GM21390 (cell line): ENCODE results near the gene DNLZ.

Source experiments
- ATAC-seq: cut with Tn5 transposase; IDR thresholded peaks from one replicate; pipeline ENCODE4 v1.9.1; 2021; ENCODE audit not compliant: unreplicated experiment

The DNLZ gene

DNA sequence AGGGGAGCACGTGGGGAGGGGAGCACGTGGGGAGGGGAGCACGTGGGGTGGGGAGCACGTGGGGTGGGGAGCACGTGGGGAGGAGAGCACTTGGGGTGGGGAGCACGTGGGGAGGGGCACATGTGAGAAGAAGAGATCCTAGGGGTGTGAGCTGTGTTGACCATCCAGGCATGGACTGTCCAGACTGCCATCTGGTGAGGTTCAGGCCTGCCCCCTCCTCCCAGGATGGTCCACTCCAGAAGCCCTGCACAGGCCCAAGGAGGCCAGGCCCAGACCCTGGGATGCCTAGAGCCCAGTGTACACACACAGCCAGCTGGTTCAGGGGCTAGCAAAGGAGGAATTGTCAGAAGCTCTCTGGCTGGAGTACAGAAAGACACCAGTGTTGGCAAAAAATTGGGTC, 34.1 kb upstream of the DNLZ start:
- no peak for ATAC-seq

DNA sequence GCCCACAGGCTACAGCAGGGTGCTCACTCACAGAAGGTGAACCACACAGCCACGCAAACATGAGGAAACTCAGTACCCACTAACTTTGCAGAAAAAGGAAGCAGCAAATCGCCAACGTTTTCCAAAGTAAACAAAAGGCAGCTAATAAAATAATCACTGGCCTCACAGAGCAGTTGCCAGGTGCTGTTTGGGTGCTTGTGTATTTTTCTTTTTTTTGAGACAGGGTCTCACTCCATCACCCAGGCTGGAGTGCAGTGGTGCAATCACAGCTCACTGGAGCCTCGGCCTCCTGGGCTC, 32.6 kb upstream of the DNLZ start:
- ATAC-seq = no peak

DNA sequence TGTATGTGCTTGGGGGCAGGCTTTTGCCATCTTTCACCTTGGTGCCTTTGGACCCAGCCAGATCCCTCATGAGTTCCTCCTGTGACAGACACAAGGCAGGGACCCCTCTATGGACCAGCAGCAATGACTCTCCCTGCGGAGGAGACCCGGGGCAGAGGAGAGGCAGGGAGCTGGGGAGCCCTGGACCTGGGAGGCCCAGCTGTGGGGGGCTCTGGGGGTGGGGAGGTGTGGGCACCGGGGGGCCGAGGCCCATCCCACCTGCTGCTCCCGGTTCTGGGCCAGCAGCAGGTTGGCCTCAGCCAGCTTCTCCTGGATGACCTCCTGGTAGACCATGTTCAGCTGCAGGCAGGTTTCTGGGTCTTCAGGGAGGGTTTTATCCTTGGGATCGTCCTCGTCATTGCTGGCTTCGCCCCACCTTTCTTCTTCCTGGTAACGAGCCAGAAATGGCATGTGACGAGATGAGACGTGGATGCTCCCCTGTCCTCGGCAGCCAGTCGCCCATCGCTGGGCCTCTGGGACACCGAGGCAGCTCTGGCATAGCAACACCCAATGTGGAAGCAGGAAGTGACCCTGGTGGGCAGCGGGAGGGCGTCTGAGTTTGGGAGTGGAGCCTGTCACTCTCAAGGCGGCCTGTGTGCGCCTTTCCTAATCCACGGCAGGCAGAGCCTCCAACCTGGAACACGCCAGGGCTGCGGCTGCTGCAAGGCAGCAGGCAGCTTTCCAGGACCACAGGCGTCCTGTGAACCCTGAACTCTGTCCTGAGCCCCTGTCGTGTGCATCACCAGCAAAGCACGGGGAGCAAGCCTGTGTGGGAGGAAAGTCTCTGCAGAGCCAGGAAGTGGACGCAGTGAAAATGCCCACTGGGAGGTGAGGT, 32.0 kb upstream of the DNLZ start:
- ATAC-seq = no peak

DNA sequence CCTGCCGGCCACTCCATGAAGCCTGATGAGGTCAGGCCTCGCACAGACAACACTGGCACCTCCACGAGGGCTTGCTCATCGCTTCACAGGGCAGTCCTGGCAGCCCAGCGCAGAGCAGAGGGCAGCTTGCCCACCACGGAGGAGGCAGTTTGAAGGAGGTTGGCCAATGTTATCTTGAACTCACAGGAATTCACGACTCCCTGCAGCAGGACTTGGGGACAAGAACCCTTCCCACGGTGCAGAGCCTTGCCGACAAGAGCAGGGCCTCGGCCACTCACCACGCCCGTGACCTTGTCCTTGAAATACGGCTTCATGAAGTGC, 31.4 kb upstream of the DNLZ start:
- ATAC-seq = no peak

DNA sequence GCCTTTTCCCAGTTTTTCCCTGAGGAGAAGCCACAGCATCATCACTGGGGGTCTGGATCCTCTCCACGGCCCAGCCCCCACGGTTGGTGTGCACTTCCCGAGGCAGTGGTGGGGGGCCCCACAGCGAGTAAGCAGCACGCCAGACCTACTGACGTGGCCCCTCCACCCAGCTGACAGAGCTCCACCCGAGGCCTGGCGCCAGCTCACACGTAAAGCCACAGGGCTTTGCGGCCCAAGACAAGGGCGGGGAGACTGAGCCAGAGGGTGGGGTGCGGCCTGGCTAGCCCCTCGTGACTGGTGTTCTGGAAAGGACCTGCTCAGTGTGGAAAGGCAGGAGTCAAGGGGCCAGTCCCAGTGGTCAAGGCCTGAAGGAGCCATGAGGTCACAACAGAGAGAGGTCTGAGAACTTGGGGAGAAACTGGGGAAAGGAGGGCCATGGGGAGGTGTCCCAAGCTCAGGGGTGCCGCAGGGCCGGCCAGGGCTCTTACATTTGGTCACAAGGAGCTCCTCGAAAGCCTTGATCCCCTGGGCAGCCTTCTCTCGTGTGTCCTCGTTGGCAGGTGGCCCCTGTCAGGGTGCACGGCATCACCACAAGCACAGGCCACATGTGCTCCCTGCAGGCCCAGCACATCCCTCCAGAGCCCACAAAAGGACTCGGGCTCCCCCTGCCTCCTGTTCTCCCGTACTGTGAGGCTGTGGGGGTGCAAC, 30.9 kb upstream of the DNLZ start:
- ATAC-seq = no peak

DNA sequence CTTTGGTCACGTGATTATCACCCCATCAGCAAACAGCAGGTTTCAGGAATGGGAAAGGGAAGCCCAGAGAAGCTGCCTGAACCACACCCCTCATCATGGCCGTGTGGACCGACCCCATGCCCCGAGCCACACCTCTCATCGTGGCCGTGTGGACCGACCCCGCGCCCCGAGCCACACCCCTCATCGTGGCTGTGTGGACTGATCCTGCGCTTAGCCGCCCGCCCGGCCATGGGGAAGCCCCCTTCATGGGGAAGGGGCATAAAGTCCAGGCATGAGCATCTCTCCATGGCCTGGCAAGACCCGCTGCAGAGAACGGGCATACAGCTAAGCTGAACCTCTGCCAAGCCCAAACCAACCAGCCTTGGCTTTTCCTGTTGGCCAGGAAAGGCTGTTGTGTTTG, 30.0 kb upstream of the DNLZ start:
- no peak for ATAC-seq

DNA sequence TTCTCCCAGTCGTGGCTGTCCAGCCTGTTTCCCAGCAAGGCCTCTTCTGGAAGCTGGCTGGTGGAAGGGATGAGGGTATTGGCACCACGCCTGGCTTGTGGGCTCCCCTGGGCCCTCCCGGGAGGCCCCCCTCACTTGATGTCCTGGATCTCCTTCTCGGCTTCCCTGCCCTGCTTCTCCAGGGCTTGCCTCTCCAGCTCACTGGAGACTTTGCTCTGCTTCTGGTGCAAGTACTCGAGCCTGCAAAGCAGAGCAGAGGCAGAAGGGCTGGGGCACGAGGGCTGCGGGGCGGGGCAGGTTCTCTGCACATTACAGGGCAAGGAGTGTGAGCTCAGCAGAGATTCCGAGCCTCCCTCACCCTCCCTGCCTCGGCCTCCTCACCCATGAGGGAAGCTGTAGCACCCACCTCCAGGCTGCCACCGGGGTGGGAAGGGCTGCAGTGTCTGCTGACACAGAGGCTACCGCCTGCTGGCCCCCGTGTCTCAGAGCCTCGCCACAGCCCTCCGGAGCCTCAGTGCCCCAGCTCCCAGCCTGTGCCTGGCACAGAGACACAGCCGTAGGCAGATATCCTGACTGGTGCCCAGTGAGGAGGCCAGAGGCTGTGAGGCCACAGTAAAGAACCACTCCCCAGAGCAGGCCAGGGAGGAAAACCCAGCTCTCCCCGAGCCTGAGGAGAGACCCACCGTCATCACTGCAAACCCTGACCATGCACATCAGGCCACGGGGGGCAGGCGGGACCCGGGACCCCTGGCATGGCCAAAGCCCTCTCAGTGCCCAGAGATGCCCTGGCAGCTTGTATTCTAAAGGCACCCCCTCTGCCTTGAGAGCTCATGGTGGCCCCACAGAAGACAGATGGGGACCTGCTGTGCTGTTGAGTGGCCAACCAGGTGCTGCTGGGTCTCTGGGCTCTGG, 29.2 kb upstream of the DNLZ start:
- ATAC-seq = no peak

DNA sequence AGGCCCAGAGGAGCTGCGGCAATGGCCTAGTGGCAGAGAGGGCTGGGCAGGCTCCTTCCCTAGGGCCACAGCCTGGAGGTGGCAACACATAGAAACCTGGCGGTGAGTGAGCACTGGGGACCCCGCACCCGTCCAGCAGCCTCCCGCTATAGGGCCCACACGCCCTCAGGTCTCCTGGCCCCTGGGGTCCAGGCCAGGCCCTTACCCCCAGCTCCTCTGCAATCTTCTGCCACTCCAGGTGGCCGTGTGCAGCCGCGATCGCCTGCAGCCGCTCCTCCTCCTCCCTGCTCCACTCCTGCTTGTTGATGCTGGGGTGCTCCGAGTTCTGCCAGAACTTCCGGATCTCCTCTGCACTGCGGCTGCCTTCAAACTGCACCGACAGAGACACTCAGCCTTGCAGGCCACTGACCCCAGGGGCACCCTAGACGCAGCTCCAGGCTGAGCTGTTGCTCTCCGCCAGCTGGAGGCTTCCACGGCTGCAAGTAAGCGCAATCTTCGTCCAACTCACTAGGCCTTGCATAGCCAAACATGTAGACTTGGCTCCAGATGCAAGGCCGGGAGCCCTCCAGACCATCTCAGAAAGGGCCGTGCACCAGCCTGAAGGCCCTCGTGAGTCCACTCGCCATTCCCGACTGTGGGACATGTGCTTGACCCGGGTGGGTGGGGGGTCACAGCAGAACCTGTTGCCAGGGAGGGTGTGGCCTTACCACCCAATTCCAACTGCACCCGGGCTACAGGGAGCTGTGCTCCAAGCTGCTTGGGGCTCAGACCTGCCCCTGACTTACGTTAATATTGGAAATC, 28.4 kb upstream of the DNLZ start:
- no peak for ATAC-seq

DNA sequence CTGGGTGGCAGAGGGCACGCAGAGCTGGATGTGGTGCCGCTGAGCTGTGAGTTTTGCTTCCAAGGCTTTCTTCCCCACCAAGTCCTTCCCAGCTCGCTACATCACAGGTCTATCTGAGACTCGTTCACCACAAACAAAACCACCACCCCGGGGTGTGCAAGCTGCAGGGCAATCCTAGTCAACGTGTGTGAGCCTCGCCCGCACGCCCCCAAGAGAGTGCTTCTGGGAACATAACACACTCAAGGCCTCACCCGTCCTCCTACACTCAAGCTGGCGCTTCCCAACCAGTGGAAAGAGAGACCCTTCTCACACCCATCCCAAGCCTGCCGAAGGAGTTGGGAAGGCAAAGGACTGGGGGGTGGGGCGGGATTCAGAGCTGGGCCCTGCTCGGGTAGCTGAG, 25.9 kb upstream of the DNLZ start:
- ATAC-seq = no peak

DNA sequence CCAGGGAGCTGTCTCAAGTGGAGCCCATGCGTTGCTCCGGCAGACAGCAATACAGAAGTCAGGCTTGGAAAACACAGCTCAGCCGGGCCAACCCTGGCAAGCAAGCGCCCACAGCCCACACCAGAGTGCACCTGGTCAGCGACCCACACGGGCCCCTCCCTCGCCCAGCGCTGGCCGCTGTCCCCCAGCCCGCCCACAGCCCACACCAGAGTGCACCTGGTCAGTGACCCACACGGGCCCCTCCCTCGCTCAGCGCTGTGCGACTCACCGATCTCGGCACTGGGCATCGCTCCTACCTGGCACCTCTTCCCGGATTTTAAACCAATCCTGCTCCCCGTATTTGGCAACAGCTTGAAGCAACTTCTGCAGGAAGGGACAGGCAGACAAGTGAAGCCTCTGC, 23.7 kb upstream of the DNLZ start:
- ATAC-seq = no peak

DNA sequence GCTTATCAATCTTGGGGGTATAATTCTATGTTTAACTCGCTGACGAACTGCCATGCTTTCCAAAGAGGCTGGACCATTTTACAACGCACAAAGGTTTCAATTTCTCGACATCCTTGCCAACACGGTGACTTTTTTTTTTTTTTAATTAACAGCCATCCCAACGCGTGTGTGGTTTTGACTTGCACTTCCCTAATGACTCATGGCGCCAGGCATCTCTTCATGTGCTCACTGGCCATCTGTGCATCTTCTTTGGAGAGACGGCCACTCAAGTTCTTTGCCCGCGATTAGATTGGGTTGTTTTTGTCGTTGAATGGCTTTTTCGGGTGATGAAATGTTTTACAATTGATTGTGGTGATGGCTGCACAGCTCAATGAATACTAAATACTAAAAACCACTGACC, 22.5 kb upstream of the DNLZ start:
- no peak for ATAC-seq

DNA sequence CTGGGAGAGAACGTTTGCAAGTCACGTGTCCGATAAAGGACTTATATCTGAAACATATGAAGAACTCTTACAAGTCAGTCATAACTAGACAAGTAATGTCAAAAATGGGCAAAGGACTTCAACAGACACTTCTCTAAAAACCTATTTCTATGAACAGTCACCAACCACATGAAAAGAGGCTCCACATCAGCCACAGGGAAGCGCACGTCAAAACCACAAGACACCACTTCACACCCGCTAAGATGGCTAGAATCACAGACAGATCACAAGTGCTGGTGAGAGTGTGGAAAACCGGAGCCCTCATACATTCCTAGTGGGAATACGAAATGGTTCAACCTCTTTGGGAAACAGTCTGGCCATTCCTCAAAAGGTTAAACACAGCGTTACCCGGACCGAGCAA, 21.5 kb upstream of the DNLZ start:
- ATAC-seq = no peak

DNA sequence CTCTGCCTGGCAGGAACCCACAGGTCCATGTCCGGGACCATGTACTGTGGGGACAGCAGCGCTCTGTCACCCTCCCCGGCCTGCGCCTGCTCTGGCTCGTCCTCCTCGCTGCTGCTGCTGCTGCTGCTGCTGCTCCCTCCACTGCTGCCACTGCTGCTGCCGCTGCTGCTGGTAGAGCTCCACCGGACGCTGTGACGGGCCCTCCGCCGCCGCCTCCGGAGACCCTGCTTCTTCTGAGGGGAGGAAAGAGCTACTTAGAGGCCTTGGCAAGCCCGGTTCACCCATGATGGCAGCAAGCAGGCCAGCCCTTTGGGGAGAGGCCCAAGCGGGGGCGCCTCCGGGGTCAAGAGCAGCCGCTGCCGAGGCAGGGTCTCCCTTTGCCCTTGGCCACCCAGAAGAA, 19.9 kb upstream of the DNLZ start:
- ATAC-seq = no peak

DNA sequence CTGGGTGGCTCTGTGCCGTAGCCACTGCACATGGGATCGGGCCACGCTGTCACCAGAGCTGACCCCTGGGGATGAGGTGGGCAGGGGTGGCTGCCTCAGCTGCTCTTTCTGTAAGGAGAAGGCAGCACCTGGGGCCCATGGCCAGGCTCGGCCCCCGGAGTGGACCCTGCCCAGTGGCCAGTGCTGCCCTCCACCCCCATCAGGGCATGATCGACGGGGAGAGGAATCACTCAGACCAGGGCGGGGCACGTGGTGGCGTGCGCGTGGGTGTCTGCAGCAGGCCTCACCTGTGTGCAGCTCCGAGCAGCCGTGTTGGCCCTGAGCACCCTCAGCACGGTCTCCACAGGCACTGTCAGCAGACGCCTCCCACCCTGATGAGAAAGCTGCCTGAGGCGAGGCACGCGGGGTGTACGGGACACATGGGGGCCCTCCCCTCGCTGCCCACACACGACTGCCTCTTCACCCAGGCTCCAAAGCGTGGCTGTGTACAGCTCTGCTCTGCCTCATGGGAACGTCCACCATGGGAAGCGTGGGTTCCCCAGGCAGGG, 18.5 kb upstream of the DNLZ start:
- ATAC-seq = no peak

DNA sequence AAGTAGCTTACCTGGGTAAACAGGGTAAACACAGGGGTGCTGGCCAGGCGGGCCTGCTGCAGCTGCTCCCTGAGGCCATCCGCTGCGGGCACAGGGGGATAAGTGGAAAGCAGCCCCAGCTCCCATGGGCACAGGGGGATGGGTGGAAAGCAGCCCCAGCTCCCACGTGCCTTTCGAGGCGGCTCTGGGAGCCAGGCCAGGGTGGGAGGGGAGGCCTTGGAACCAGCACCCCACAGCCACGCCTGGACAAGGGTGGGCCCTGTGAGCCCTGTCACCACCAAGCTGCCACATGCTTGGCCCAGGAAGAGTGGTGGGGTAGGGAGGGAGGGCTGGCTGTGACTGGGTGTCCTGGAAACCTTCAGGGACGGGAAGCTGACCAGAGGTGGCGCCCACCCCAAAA, 17.8 kb upstream of the DNLZ start:
- ATAC-seq = no peak

DNA sequence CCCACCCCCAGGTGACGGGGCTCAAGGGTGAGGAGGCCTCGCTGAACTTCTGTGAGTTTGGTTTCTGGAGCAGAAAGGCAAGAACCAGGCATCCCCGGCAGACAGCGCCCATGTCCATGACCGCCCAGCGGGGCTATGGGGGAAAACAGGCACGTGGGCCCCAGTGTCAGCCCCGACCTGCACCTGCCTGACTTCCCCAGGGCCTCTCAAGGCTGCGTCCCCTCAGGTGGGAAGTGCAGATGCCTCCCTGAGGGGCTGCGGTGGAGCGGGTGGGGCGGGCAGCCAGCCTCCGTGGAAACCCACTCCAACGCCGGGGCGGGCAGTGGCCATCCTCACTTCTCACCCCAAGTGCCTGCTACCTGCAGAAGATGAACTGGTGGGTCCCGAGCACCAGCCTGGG, 16.8 kb upstream of the DNLZ start:
- no peak for ATAC-seq

DNA sequence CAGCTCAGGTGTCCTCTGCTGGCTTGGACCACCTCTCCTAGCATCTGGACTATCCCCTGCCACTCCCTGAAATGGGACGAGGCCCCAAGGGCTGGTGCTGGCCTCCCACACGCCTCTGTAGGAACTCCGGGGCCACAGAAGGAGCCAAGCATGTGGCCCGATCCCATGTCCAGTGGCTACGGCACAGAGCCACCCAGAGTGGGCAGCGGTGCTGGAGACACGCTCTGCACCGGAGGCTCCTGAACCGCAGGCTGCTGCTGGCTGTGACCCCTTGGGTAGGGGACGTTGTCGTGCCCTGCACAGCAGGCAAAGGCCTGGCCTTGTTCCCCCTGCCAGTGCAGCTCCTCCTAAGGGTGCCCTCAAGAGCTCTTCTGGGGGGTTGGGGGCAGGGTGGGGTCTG, 16.3 kb upstream of the DNLZ start:
- ATAC-seq = no peak

DNA sequence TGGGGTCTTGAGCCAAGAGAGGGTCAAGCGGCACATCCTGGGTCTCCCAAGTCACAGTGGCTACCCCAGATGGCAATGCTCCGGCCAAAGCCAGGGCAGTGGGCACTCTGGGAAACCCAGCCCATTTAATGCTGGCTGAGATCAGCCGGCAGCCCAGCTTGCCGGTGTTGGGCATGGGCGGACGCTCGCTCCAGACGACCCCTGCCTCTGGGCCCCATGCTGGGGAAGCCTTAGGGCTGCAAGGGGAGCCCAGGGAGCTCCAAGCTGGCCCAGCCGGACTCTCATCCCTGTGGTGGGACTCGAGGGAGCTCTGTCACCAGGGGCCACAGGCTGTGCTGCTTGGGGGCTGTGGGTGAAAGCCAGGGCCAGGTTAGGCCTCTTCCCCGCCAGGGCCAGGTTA, 15.9 kb upstream of the DNLZ start:
- no peak for ATAC-seq

DNA sequence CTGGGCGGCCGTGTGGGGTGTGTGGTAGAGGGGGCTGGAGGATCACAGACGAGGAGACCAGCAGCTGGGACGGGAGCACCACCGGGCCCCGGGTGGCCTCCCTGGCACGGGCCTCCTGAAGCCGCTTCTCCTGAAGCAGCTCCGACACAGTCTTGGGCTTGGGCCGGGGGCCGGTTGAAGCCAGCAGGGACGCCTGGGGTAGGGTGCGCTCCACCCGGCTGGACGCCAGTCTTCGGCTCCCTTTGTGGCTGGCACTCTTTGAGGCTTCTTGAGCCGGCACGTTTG, 15.4 kb upstream of the DNLZ start:
- ATAC-seq = no peak

DNA sequence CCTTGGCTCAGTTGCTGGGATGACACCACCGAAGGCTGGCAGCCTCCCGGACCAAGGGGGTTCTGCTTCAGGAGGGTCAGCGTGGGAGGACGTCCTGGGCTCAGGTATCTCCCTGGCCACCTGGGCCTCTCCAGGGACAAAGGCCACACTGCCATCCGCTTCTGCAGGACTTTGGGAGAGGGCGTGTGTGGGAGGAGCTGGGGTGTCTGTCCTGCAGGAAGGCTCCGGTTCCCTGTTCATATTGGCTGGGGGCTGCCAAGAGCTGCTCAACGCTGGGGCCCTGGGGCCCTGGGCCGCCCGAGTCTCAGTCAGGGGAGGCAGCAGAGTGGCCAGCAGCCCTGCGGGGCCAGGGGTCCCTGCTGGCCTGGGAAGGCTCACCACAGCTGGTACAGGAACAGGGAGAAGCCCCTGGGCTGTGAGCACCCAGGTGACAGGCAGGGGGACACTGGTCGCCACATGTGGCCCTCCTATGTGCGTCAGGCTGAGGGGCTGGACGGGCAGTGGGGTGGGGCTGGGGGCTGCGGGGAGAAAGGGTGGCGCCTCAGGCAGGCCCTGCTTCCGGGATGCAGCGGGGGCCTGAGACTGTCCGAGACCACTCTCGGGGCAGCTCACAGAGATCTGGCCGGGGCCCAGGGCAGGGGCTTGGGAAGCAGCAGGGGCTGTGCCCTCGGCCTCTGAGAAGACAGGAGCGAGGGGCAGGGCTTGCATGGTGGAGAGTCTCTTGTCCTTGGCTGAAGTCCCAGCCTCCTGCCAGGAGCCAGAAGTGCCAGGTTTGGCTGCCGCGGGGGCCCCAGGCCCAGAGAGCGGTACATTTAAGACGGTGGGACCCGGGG, 14.8 kb upstream of the DNLZ start:
- no peak for ATAC-seq
